ENCODE results near the gene RCVRN. TPM values are rescaled to one million over a fixed set of nuclear protein-coding genes. Genes with fewer than 3 reads are reported as not detected.

The RCVRN gene
- total and polyA plus RNA-seq, 2 of the 8 experiments (the other 6 are each of a cell fraction or from before 2014, with no cell fraction given) = not detected

DNA sequence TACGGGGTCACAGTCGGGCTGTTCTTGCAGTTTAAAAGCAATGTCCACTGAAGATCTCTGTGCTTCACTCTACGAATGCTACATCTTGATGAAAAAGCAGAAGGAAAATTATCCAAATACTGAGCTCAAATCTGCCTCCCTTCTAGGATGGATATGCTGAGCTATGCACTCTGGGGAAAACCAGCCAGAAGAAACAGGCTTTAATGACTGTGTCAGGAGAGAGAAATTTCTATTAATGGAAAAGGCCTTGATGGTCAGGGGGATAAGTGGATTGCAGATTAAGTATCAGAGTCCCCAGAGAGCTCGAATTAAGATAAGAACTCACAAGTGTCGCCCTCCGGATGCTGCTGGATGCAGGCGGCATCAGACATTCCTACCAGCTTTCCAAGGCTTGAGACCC lies 39.6 kb upstream of the RCVRN start:
- H2BK20ac ChIP-seq (ENCODE audit: low read length) = no peak overlapping the region
- H3K23me2 ChIP-seq (ENCODE audit: low read depth, low read length) = 0 out of 2 replicates have a peak, but pooled peaks cover 2% of the 10 kb centered on the region
- H4K8ac ChIP-seq (ENCODE audit: extremely low read depth, insufficient read depth, low read length) = no peak overlapping the region
- H3K56ac ChIP-seq (replicated peaks; ENCODE audit: insufficient read length, low read depth, low read length) = no peak overlapping the region
- POLR2A ChIA-PET (ENCODE audit: partially characterized antibody) = no interaction called here
- H2BK12ac ChIP-seq (ENCODE audit: low read depth, low read length) = no peak overlapping the region
- no peaks in the 10 kb centered on the region for H3K4me1 ChIP-seq (replicated peaks in 1 of 4; ENCODE audit: control insufficient read depth in 3 of 4, insufficient read depth in 4 of 4, low read length in 3 of 4)
- H3K27me3 ChIP-seq (replicated peaks in 1 of 4; ENCODE audit: control insufficient read depth in 3 of 4, extremely low read depth in 1 of 4, insufficient read depth in 3 of 4, low read length in 3 of 4) = no peaks in the 10 kb centered on the region
- no peak overlapping the region for H2BK15ac ChIP-seq (ENCODE audit: low read length)
- DNase-seq (ENCODE audit: low read depth in 1 of 2, low spot score in 2 of 2) (no peak), FAIRE-seq (no peak)
- H3K4me3 ChIP-seq (ENCODE audit: extremely low read depth in 1 of 4, insufficient read depth in 2 of 4, low read depth in 3 of 4, low read length in 4 of 4) = no peak overlapping the region
- no peak overlapping the region for H2BK5ac ChIP-seq (ENCODE audit: low read depth, low read length)
- H3K4ac ChIP-seq (replicated peaks; ENCODE audit: insufficient read length, low read depth, low read length) = no peak overlapping the region
- H3K36me3 ChIP-seq (ENCODE audit: control insufficient read depth in 2 of 4, insufficient read depth in 4 of 4, low read length in 3 of 4) = no peaks in the 10 kb centered on the region
- CTCF ChIA-PET (ENCODE audit: partially characterized antibody) = interaction anchor here (0.7 to 7.6 kb wide), 6 partner anchors 11 to 673 kb away, joined by 3 to 75 read pairs (median 4); no protein-coding TSS in a partner anchor
- no peak overlapping the region for H3K9ac ChIP-seq (replicated peaks in 1 of 4; ENCODE audit: extremely low read depth in 1 of 4, low read depth in 3 of 4, low read length in 3 of 4)
- H2BK120ac ChIP-seq (replicated peaks; ENCODE audit: low read depth, low read length) = no peak overlapping the region
- no peak overlapping the region for H2AK5ac ChIP-seq (ENCODE audit: low read depth, low read length)
- WGBS, 2 experiments (ENCODE audit: extremely low coverage in 1 of 2, insufficient coverage in 1 of 2, insufficient read length in 1 of 2, insufficient replicate concordance in 2 of 2, low coverage in 1 of 2, low lambda C conversion rate in 2 of 2, missing lambda C conversion rate in 1 of 2) = 90% methylated on average over 7 of the region's 7 CpGs; no CpG with 5 or more reads in 1 of the 2 experiments
- peaks cover 0 to 2% of the 10 kb centered on the region in 2 experiments for H4K20me1 ChIP-seq (replicated peaks in 1 of 2; ENCODE audit: control insufficient read depth in 1 of 2, insufficient read depth in 2 of 2, low read length in 2 of 2)
- no peak overlapping the region for H3K27ac ChIP-seq (ENCODE audit: low read depth, low read length)
- no peak overlapping the region for H4K5ac ChIP-seq (ENCODE audit: insufficient read length, low read depth, low read length)
- no peak overlapping the region for H3K4me2 ChIP-seq (ENCODE audit: insufficient read depth in 1 of 2, low read depth in 2 of 2, low read length in 2 of 2)
- no peak overlapping the region for H3K14ac ChIP-seq (ENCODE audit: insufficient read length)
- no peak overlapping the region for H3K18ac ChIP-seq (ENCODE audit: extremely low read depth, low read length)
- no peak overlapping the region for H3K23ac ChIP-seq (ENCODE audit: insufficient read length)
- H2AFZ ChIP-seq (ENCODE audit: low read length) = no peak overlapping the region
- TF ChIP-seq NRF1 (IDR thresholded peaks at IDR 0.05; ENCODE audit: low read depth, low read length) (no peak), KDM4A (IDR thresholded peaks at IDR 0.05; ENCODE audit: low read depth, low read length, severe bottlenecking) (no peak), FOSL1 (IDR thresholded peaks at IDR 0.05; ENCODE audit: insufficient read depth, low read depth, low read length) (no peak), POLR2A (IDR thresholded peaks at IDR 0.05; ENCODE audit: control extremely low read depth in 1 of 2, low read depth in 2 of 2, low read length in 2 of 2) (no peak), KDM5A (IDR thresholded peaks at IDR 0.05; ENCODE audit: low read length) (no peak), SIN3A (conservative IDR thresholded peaks at IDR 0.05 in 1 of 2, IDR thresholded peaks at IDR 0.05 in 1 of 2; ENCODE audit: low read depth in 1 of 2, low read length in 2 of 2) (no peak), EGR1 (IDR thresholded peaks at IDR 0.05; ENCODE audit: borderline replicate concordance, low read depth, low read length) (no peak)
- H4K91ac ChIP-seq (replicated peaks; ENCODE audit: insufficient read length, low read length) = no peak overlapping the region
- H3K79me1 ChIP-seq (ENCODE audit: low read depth, low read length) = no peaks in the 10 kb centered on the region
- no peaks in the 10 kb centered on the region for H3K9me3 ChIP-seq (ENCODE audit: insufficient read depth in 2 of 2, low read depth in 1 of 2, low read length in 1 of 2)
- H3K79me2 ChIP-seq (ENCODE audit: control insufficient read depth in 1 of 2, insufficient read depth in 2 of 2, low read length in 2 of 2) = no peaks in the 10 kb centered on the region

Measured in H1 (cell line).